B cell (primary cell): ENCODE measurements around the gene ARHGAP12. TPM values are rescaled to one million over a fixed set of nuclear protein-coding genes. Genes with fewer than 3 reads are reported as not detected.

Source experiments
- ATAC-seq: fragments of 200-7000 bp; cut with Tn5 transposase; one replicate; pipeline ENCODE4 v1.10.0; 2021; ENCODE audit warnings: low read depth, mild to moderate bottlenecking, moderate number of reproducible peaks, moderate library complexity
- CTCF ChIA-PET: fragments of 350-600 bp; sonication (Branson Sonifier 250); formaldehyde crosslinking; loops from one replicate; lab custom pipeline; 2021; ENCODE audit warnings: antibody characterized with exemption, inconsistent platforms; lab: Charles Lee
- POLR2A ChIA-PET: fragments of 350-600 bp; sonication (Branson Sonifier 250); formaldehyde crosslinking; loops from one replicate; lab custom pipeline; 2021; ENCODE audit warnings: antibody characterized with exemption; lab: Charles Lee
- DNase-seq: peaks from one replicate; pipeline ENCODE4 v3.0.0; 2013
- H2AFZ ChIP-seq: 2 replicates; pipeline ENCODE4 v1.6.1; 2012; ENCODE audit warnings: mild to moderate bottlenecking, low read depth, low read length; ENCODE audit not compliant: insufficient read depth, poor library complexity, severe bottlenecking
- H3K27ac ChIP-seq, 2 donors: 1 replicate in 1 of 2; 2 replicates in 1 of 2; pipeline ENCODE4 v1.5.1; 2012 to 2013; ENCODE audit warnings: low read length in 2 of 2, mild to moderate bottlenecking in 2 of 2, moderate library complexity in 1 of 2
- H3K27me3 ChIP-seq, 4 experiments: fragments of 200-600 bp in 1 of 4; sonication (generic) in 1 of 4; replicated peaks in 1 of 4; 1 replicate in 2 of 4; 2 replicates in 2 of 4; pipeline versions ENCODE4 v1.6.1 to v1.7.0; 2013 to 2016; ENCODE audit warnings: low read length in 3 of 4, mild to moderate bottlenecking in 2 of 4, mixed read lengths in 1 of 4, moderate library complexity in 1 of 4; ENCODE audit not compliant: insufficient read depth in 4 of 4, control insufficient read depth in 3 of 4; ENCODE audit errors: control extremely low read depth in 1 of 4
- H3K36me3 ChIP-seq, 2 experiments: replicated peaks in 1 of 2; 1 replicate in 1 of 2; 2 replicates in 1 of 2; pipeline versions ENCODE4 v1.6.1 to v1.7.1; 2013; ENCODE audit warnings: low read length in 1 of 2; ENCODE audit not compliant: insufficient read depth in 2 of 2, control insufficient read depth in 1 of 2; ENCODE audit errors: control extremely low read depth in 1 of 2, extremely low read depth in 1 of 2
- H3K4me1 ChIP-seq, 2 donors: fragments of 200-600 bp in 1 of 2; sonication (generic) in 1 of 2; 1 replicate in 1 of 2; 2 replicates in 1 of 2; pipeline versions ENCODE4 v1.5.1 to v1.6.1; 2013 to 2017; ENCODE audit warnings: low read length in 2 of 2; ENCODE audit not compliant: control insufficient read depth in 2 of 2, insufficient read depth in 2 of 2
- H3K4me2 ChIP-seq: replicated peaks from 2 replicates; pipeline ENCODE3; 2012; ENCODE audit warnings: mild to moderate bottlenecking, low read depth, low read length; ENCODE audit not compliant: poor library complexity, severe bottlenecking
- H3K4me3 ChIP-seq, 5 experiments: fragments of 200-600 bp in 1 of 5; sonication (generic) in 1 of 5; 1 replicate in 3 of 5; 2 replicates in 2 of 5; pipeline versions ENCODE4 v1.5.1 to v1.7.0; 2011 to 2016; ENCODE audit warnings: low read length in 4 of 5, mild to moderate bottlenecking in 4 of 5, low read depth in 2 of 5, control low read depth in 1 of 5, moderate library complexity in 1 of 5; ENCODE audit not compliant: insufficient read depth in 1 of 5; ENCODE audit errors: control extremely low read depth in 1 of 5, extremely low read depth in 1 of 5
- H3K79me2 ChIP-seq: fragments of 200-600 bp; sonication (generic); one replicate; pipeline ENCODE4 v1.6.0; 2016; ENCODE audit warnings: low read length; ENCODE audit not compliant: control insufficient read depth, insufficient read depth
- H3K9ac ChIP-seq: fragments of 200-600 bp; sonication (generic); 2 replicates; pipeline ENCODE4 v1.6.1; 2017; ENCODE audit warnings: mild to moderate bottlenecking, low read length, moderate library complexity
- H3K9me3 ChIP-seq, 3 donors: one replicate each; pipeline versions ENCODE4 v1.6.1 to v1.7.1; 2013; ENCODE audit warnings: low read length in 2 of 3; ENCODE audit not compliant: control insufficient read depth in 2 of 3, insufficient read depth in 1 of 3; ENCODE audit errors: control extremely low read depth in 1 of 3
- H4K20me1 ChIP-seq: 2 replicates; pipeline ENCODE4 v1.6.0; 2012; ENCODE audit warnings: mild to moderate bottlenecking, low read length; ENCODE audit not compliant: insufficient read depth, control insufficient read depth, poor library complexity, severe bottlenecking
- H3K27ac Mint-ChIP-seq: one replicate; pipeline ENCODE4 v1.8.0; 2021; ENCODE audit warnings: mixed read lengths
- H3K27me3 Mint-ChIP-seq: one replicate; pipeline ENCODE4 v1.8.0; 2021; ENCODE audit warnings: mixed read lengths
- H3K4me1 Mint-ChIP-seq: one replicate; pipeline ENCODE4 v1.8.0; 2021; ENCODE audit warnings: mixed read lengths
- H3K4me3 Mint-ChIP-seq: one replicate; pipeline ENCODE4 v1.8.0; 2021; ENCODE audit warnings: mixed read lengths
- H3K9me3 Mint-ChIP-seq: one replicate; pipeline ENCODE4 v1.8.0; 2022; ENCODE audit warnings: mixed read lengths; ENCODE audit not compliant: insufficient read depth
- CTCF ChIP-seq: fragments of 200-600 bp; IDR thresholded peaks from one replicate; pipeline ENCODE4 v1.8.0; 2022; ENCODE audit warnings: antibody characterized with exemption, mild to moderate bottlenecking
- EZH2 ChIP-seq: IDR thresholded peaks from 2 replicates; pipeline ENCODE4 v1.6.1; 2012; ENCODE audit warnings: borderline replicate concordance, low read depth, mild to moderate bottlenecking, moderate library complexity, low read length; ENCODE audit not compliant: insufficient read depth, poor library complexity, severe bottlenecking
- WGBS: methylation state at CpG from one replicate; pipeline ENCODE4 v1.1.5; 2013; ENCODE audit warnings: missing lambda C conversion rate; ENCODE audit not compliant: insufficient coverage; 5-methylcytosine and 5-hydroxymethylcytosine counted together
- intact Hi-C: fragments of 100-400 bp; cut with micrococcal nuclease; formaldehyde crosslinking; loops from one replicate; pipeline ENCODE4 v1.10.0; 2022
- polyA plus RNA-seq: library from polyadenylated mRNA; depleted of rRNA; stranded (reverse); fragments of >200 nt; gene quantifications from 2 replicates; pipeline ENCODE4 v1.2.3, GENCODE V29; 2012
- total RNA-seq, 2 donors: library from RNA; stranded (reverse); fragments of 120-200 nt in 1 of 2; gene quantifications; 1 replicate in 1 of 2; 2 replicates in 1 of 2; pipeline versions ENCODE4 v1.2.3 to v1.2.4, GENCODE V29; 2013 to 2022

The ARHGAP12 gene
- total and polyA plus RNA-seq, 2 donors (not counting 1 experiment from before 2014, with no cell fraction given), result 12.3 to 45.3 TPM

DNA sequence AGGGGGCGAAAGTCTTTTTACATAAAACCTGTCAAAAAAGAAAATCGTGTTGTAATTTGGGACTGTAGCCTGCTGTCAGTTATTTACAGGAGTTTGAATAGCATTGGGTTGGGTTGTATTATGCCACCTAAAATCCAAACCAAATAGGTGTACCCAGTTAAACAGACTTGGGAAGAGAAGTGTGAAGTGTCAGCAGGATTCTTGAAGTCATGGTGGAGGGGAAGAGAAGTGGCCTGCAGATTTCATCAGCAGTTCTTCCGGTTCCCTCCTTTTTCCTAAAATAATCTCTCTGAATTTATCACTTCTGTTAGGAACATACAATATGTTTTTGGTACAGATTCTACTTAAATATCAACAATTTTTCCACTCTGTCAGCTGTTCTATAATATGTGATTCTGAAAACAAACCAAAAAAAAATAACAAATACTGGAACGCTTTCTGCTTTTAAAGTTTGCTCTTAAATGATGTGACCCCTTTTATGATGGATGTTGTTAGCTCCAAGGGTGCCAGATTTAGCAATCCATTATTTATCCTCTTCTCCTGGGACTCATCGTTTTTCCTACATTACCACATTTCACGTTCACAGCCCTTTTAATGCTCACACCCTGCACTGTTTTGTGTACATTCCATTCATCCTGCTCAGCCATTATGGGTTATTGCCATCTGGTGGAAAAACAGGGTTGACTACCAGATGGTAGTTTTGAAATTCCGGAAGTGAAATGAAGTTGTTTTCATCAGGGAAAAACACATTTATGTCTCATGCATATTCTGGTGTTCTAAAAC is 18.7 kb upstream of the ARHGAP12 start:
- H3K27me3 Mint-ChIP-seq, result no peaks in the 10 kb centered on the region
- no CpG with 5 or more reads among the region's 7 CpGs for WGBS
- no peak overlapping the region for H3K4me3 Mint-ChIP-seq
- no peaks in the 10 kb centered on the region for H3K79me2 ChIP-seq
- intact Hi-C loops, result no loop called here
- H3K27me3 ChIP-seq, result no peaks in the 10 kb centered on the region
- H3K4me1 Mint-ChIP-seq, result peaks cover 4% of the 10 kb centered on the region
- no peak overlapping the region for H3K4me3 ChIP-seq
- H3K4me1 ChIP-seq, result no peaks in the 10 kb centered on the region
- no peaks in the 10 kb centered on the region for H3K36me3 ChIP-seq
- no peak overlapping the region for H3K27ac Mint-ChIP-seq
- no peak for TF ChIP-seq EZH2
- TF ChIP-seq CTCF, result no peak
- H3K27ac ChIP-seq, result no peak overlapping the region
- no peak overlapping the region for H3K9ac ChIP-seq
- no peaks in the 10 kb centered on the region for H4K20me1 ChIP-seq
- no peaks in the 10 kb centered on the region for H3K9me3 ChIP-seq
- H3K4me2 ChIP-seq, result no peak overlapping the region
- CTCF ChIA-PET, result no interaction called here
- no peak for ATAC-seq
- POLR2A ChIA-PET, result no interaction called here
- no peak for DNase-seq
- no peaks in the 10 kb centered on the region for H3K9me3 Mint-ChIP-seq
- H2AFZ ChIP-seq, result no peak overlapping the region

DNA sequence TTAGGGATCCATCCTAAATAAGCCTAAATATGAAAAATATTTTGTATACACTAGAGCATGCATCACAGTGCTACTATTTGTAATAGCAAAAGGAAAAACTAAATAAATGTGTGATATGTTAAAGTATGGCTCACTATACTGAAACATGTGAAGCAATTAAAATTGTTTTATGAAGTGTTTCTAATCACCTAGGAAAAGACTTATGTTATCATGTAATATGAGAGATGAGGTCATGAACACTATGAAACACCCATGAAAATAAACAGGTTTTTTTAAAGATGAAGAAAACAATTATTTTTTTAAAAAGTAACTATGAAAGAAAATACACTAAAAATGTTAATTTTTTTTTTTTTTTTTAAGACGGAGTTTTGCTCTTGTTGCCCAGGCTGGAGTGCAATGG is 16.8 kb upstream of the ARHGAP12 start:
- H3K9ac ChIP-seq, result no peak overlapping the region
- H3K36me3 ChIP-seq, result no peaks in the 10 kb centered on the region
- no peaks in the 10 kb centered on the region for H3K27me3 ChIP-seq
- no peak overlapping the region for H2AFZ ChIP-seq
- WGBS, result no CpG with 5 or more reads among the region's 1 CpG
- CTCF ChIA-PET, result interaction anchor here (1.7 kb wide), 1 partner anchor 83 kb away, joined by 5 read pairs; no protein-coding TSS in a partner anchor
- H3K79me2 ChIP-seq, result no peaks in the 10 kb centered on the region
- no peaks in the 10 kb centered on the region for H4K20me1 ChIP-seq
- no peaks in the 10 kb centered on the region for H3K27me3 Mint-ChIP-seq
- ATAC-seq (no peak), DNase-seq (no peak)
- H3K9me3 ChIP-seq, result no peaks in the 10 kb centered on the region
- H3K4me1 ChIP-seq, result peaks cover 0 to 2% of the 10 kb centered on the region in 2 donors
- no peak for TF ChIP-seq EZH2
- no peak for TF ChIP-seq CTCF
- H3K4me2 ChIP-seq, result no peak overlapping the region
- intact Hi-C loops, result no loop called here
- H3K4me3 ChIP-seq, result no peak overlapping the region
- no peak overlapping the region for H3K27ac ChIP-seq
- no peak overlapping the region for H3K27ac Mint-ChIP-seq
- H3K4me3 Mint-ChIP-seq, result no peak overlapping the region
- peaks cover 10% of the 10 kb centered on the region for H3K4me1 Mint-ChIP-seq
- POLR2A ChIA-PET, result no interaction called here
- no peaks in the 10 kb centered on the region for H3K9me3 Mint-ChIP-seq
